Sigmoid colon (tissue), 4 donors: ENCODE data around the gene PCDHGA1.

Experiments used
- EP300 ChIP-seq, 4 donors: sonication (generic); formaldehyde crosslinking; IDR thresholded peaks; one replicate each; pipeline ENCODE4 v1.6.1; 2017; ENCODE audit warnings: antibody characterized with exemption in 4 of 4
- POLR2A ChIP-seq, 2 donors: fragments of 450-650 bp; IDR thresholded peaks; one replicate each; pipeline ENCODE4 v1.6.1; 2016; ENCODE audit warnings: antibody characterized with exemption in 2 of 2, mild to moderate bottlenecking in 2 of 2, moderate library complexity in 2 of 2
- POLR2AphosphoS5 ChIP-seq, 4 donors: sonication (generic); formaldehyde crosslinking; IDR thresholded peaks; one replicate each; pipeline ENCODE4 v1.6.1; 2017; ENCODE audit warnings: antibody characterized with exemption in 4 of 4
- TF ChIP-seq, protein P1 (sequence below), 4 experiments: fragments of 450-650 bp in 3 of 4; fragments of 200-600 bp in 1 of 4; IDR thresholded peaks; one replicate each; pipeline ENCODE4 v1.5.1; 2016 to 2019; ENCODE audit warnings: antibody characterized with exemption in 4 of 4, mild to moderate bottlenecking in 3 of 4, moderate library complexity in 2 of 4

DNA sequence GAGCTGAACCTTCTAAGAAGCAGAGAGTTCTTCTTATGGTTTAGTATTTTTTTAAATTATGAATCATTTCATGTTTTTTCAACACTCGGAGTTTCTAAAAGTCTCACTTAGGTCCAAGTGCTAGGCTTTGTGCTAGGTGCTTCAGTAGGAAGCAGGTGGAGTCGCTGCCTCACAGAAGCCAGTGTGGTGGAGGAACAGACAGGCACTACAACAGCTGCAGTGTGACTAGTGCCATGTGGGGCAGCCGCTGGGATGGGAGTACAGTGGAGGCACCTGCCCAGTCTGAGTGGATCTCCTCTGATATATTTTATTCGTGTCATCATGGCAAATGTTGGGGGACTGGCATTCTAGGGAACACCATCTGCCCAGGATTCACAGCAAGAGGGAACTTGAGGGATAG, 173.9 kb downstream of the PCDHGA1 start:
- TF ChIP-seq, protein P1, sequence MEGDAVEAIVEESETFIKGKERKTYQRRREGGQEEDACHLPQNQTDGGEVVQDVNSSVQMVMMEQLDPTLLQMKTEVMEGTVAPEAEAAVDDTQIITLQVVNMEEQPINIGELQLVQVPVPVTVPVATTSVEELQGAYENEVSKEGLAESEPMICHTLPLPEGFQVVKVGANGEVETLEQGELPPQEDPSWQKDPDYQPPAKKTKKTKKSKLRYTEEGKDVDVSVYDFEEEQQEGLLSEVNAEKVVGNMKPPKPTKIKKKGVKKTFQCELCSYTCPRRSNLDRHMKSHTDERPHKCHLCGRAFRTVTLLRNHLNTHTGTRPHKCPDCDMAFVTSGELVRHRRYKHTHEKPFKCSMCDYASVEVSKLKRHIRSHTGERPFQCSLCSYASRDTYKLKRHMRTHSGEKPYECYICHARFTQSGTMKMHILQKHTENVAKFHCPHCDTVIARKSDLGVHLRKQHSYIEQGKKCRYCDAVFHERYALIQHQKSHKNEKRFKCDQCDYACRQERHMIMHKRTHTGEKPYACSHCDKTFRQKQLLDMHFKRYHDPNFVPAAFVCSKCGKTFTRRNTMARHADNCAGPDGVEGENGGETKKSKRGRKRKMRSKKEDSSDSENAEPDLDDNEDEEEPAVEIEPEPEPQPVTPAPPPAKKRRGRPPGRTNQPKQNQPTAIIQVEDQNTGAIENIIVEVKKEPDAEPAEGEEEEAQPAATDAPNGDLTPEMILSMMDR (IDR thresholded peaks at IDR 0.05) = no peak
- no peak for TF ChIP-seq EP300 (IDR thresholded peaks at IDR 0.05)
- TF ChIP-seq POLR2A (IDR thresholded peaks at IDR 0.05) = no peak
- no peak for TF ChIP-seq POLR2AphosphoS5 (IDR thresholded peaks at IDR 0.05)
